HEK293 (cell line): Measurements from ENCODE around the gene USP2.

Experiments
- CTCF ChIA-PET: fragments of 350-600 bp; formaldehyde crosslinking; extraction: SDS; loops from one replicate; lab custom pipeline; 2021; ENCODE audit warnings: antibody characterized with exemption; lab: Yijun Ruan, JAX
- POLR2A ChIA-PET: fragments of 300-600 bp; formaldehyde crosslinking; extraction: SDS; loops from one replicate; lab custom pipeline; 2020; ENCODE audit warnings: antibody characterized with exemption, inconsistent platforms; lab: Yijun Ruan, JAX
- H3K27ac ChIP-seq: fragments of 200-500 bp; sonication (Bioruptor generic); 2 replicates; pipeline ENCODE4 v1.5.1; 2014; ENCODE audit warnings: low read depth, low read length, control low read depth, inconsistent platforms; ENCODE audit errors: extremely low read depth
- H3K36me3 ChIP-seq, 2 experiments: fragments of 200-500 bp in 1 of 2; sonication (Bioruptor generic) in 1 of 2; 1 replicate in 1 of 2; 2 replicates in 1 of 2; pipeline ENCODE4 v1.5.1; 2014 to 2017; ENCODE audit warnings: inconsistent platforms in 2 of 2, low read length in 2 of 2; ENCODE audit not compliant: control insufficient read depth in 2 of 2, insufficient read depth in 1 of 2
- H3K4me1 ChIP-seq: fragments of 200-500 bp; sonication (Bioruptor generic); 2 replicates; pipeline ENCODE4 v1.5.1; 2014; ENCODE audit warnings: mild to moderate bottlenecking, low read length, inconsistent platforms; ENCODE audit not compliant: control insufficient read depth, insufficient read depth
- H3K4me3 ChIP-seq: 2 replicates; pipeline ENCODE4 v1.5.1; 2011; ENCODE audit warnings: low read depth, mild to moderate bottlenecking, control low read depth, low read length, moderate library complexity
- H3K9me3 ChIP-seq: fragments of 200-500 bp; sonication (Bioruptor generic); 2 replicates; pipeline ENCODE4 v1.5.1; 2014; ENCODE audit warnings: low read depth, low read length, inconsistent platforms; ENCODE audit not compliant: control insufficient read depth, insufficient read depth
- BCL11A ChIP-seq: fragments of 450-650 bp; formaldehyde crosslinking; IDR thresholded peaks from 2 replicates; pipeline ENCODE4 v1.5.1; 2016; ENCODE audit warnings: low read depth, missing biosample characterization, missing genetic modification characterization
- BCL11B ChIP-seq: fragments of 450-650 bp; formaldehyde crosslinking; IDR thresholded peaks from 2 replicates; pipeline ENCODE4 v1.5.1; 2016; ENCODE audit warnings: low read depth, missing biosample characterization, missing genetic modification characterization
- EGR2 ChIP-seq: fragments of 450-650 bp; formaldehyde crosslinking; IDR thresholded peaks from 2 replicates; pipeline ENCODE4 v1.5.1; 2016; ENCODE audit warnings: low read depth, missing biosample characterization, missing genetic modification characterization
- GLI4 ChIP-seq: fragments of 450-650 bp; formaldehyde crosslinking; IDR thresholded peaks from 2 replicates; pipeline ENCODE4 v1.5.1; 2016; ENCODE audit warnings: missing biosample characterization, missing genetic modification characterization
- KLF1 ChIP-seq: fragments of 450-650 bp; formaldehyde crosslinking; IDR thresholded peaks from 2 replicates; pipeline ENCODE4 v1.5.1; 2016; ENCODE audit warnings: missing biosample characterization, missing genetic modification characterization
- KLF16 ChIP-seq: fragments of 450-650 bp; formaldehyde crosslinking; IDR thresholded peaks from 2 replicates; pipeline ENCODE4 v1.5.1; 2017; ENCODE audit warnings: missing biosample characterization, missing genetic modification characterization
- KLF7 ChIP-seq: fragments of 450-650 bp; formaldehyde crosslinking; IDR thresholded peaks from 2 replicates; pipeline ENCODE4 v1.5.1; 2016; ENCODE audit warnings: missing biosample characterization, missing genetic modification characterization, borderline replicate concordance
- KLF9 ChIP-seq: fragments of 450-650 bp; formaldehyde crosslinking; IDR thresholded peaks from 2 replicates; pipeline ENCODE4 v1.5.1; 2016; ENCODE audit warnings: missing biosample characterization, missing genetic modification characterization, low read depth
- SP7 ChIP-seq: fragments of 450-650 bp; formaldehyde crosslinking; IDR thresholded peaks from 2 replicates; pipeline ENCODE4 v1.5.1; 2016; ENCODE audit warnings: missing biosample characterization, missing genetic modification characterization
- ZNF146 ChIP-seq: fragments of 450-650 bp; formaldehyde crosslinking; IDR thresholded peaks from 2 replicates; pipeline ENCODE4 v1.5.1; 2016; ENCODE audit warnings: missing biosample characterization, missing genetic modification characterization
- ZNF184 ChIP-seq: fragments of 450-650 bp; IDR thresholded peaks from 2 replicates; pipeline ENCODE4 v1.5.1; 2018; ENCODE audit warnings: missing biosample characterization, mild to moderate bottlenecking, missing genetic modification characterization
- ZNF2 ChIP-seq: fragments of 450-650 bp; formaldehyde crosslinking; IDR thresholded peaks from 2 replicates; pipeline ENCODE4 v1.5.1; 2016; ENCODE audit warnings: missing biosample characterization, missing genetic modification characterization
- ZNF239 ChIP-seq: fragments of 450-650 bp; formaldehyde crosslinking; IDR thresholded peaks from 2 replicates; pipeline ENCODE4 v1.5.1; 2016; ENCODE audit warnings: missing biosample characterization, missing genetic modification characterization
- ZNF248 ChIP-seq: fragments of 450-650 bp; formaldehyde crosslinking; IDR thresholded peaks from 2 replicates; pipeline ENCODE4 v1.5.1; 2017; ENCODE audit warnings: missing biosample characterization, missing genetic modification characterization
- ZNF292 ChIP-seq: fragments of 450-650 bp; formaldehyde crosslinking; IDR thresholded peaks from 2 replicates; pipeline ENCODE4 v1.5.1; 2016; ENCODE audit warnings: low read depth, missing biosample characterization, missing genetic modification characterization, borderline replicate concordance
- ZNF354C ChIP-seq: fragments of 450-650 bp; formaldehyde crosslinking; IDR thresholded peaks from 2 replicates; pipeline ENCODE4 v1.5.1; 2016; ENCODE audit warnings: missing biosample characterization, missing genetic modification characterization, low read depth, borderline replicate concordance
- ZNF473 ChIP-seq: fragments of 450-650 bp; formaldehyde crosslinking; IDR thresholded peaks from 2 replicates; pipeline ENCODE4 v1.5.1; 2017; ENCODE audit warnings: missing biosample characterization, missing genetic modification characterization
- ZNF510 ChIP-seq: fragments of 450-650 bp; formaldehyde crosslinking; IDR thresholded peaks from 2 replicates; pipeline ENCODE4 v1.5.1; 2018; ENCODE audit warnings: mild to moderate bottlenecking, missing genetic modification characterization, missing biosample characterization; ENCODE audit not compliant: insufficient replicate concordance
- ZNF561 ChIP-seq: fragments of 450-650 bp; IDR thresholded peaks from 2 replicates; pipeline ENCODE4 v1.5.1; 2018; ENCODE audit warnings: missing biosample characterization, missing genetic modification characterization, borderline replicate concordance
- ZNF624 ChIP-seq: fragments of 450-650 bp; formaldehyde crosslinking; IDR thresholded peaks from 2 replicates; pipeline ENCODE4 v1.5.1; 2017; ENCODE audit warnings: missing biosample characterization, missing genetic modification characterization
- ZNF660 ChIP-seq: fragments of 450-650 bp; IDR thresholded peaks from 2 replicates; pipeline ENCODE4 v1.5.1; 2018; ENCODE audit warnings: missing biosample characterization, mild to moderate bottlenecking, missing genetic modification characterization
- TF ChIP-seq, protein P1 (sequence below): fragments of 450-650 bp; formaldehyde crosslinking; IDR thresholded peaks from 2 replicates; pipeline ENCODE4 v1.5.1; 2016; ENCODE audit warnings: missing biosample characterization, missing genetic modification characterization
- TF ChIP-seq, protein P2 (sequence below): fragments of 450-650 bp; formaldehyde crosslinking; IDR thresholded peaks from 2 replicates; pipeline ENCODE4 v1.5.1; 2016; ENCODE audit warnings: missing biosample characterization, missing genetic modification characterization
- TF ChIP-seq, protein P3 (sequence below): fragments of 450-650 bp; formaldehyde crosslinking; optimal IDR thresholded peaks from 2 replicates; pipeline ENCODE3; 2016; ENCODE audit warnings: missing biosample characterization, mild to moderate bottlenecking, missing genetic modification characterization
- TF ChIP-seq, protein P4 (sequence below): fragments of 450-650 bp; formaldehyde crosslinking; IDR thresholded peaks from 2 replicates; pipeline ENCODE4 v1.5.1; 2017; ENCODE audit warnings: missing biosample characterization, mild to moderate bottlenecking, missing genetic modification characterization, moderate library complexity
- TF ChIP-seq, protein P5 (sequence below): sonication (generic); formaldehyde crosslinking; IDR thresholded peaks from 2 replicates; pipeline ENCODE4 v1.8.1; 2022; ENCODE audit warnings: mild to moderate bottlenecking, moderate library complexity, missing genetic modification reagents
- TF ChIP-seq, protein P6 (sequence below): fragments of 450-650 bp; formaldehyde crosslinking; IDR thresholded peaks from 2 replicates; pipeline ENCODE4 v1.5.1; 2016; ENCODE audit warnings: missing biosample characterization, missing genetic modification characterization

USP2 gene, protein sequence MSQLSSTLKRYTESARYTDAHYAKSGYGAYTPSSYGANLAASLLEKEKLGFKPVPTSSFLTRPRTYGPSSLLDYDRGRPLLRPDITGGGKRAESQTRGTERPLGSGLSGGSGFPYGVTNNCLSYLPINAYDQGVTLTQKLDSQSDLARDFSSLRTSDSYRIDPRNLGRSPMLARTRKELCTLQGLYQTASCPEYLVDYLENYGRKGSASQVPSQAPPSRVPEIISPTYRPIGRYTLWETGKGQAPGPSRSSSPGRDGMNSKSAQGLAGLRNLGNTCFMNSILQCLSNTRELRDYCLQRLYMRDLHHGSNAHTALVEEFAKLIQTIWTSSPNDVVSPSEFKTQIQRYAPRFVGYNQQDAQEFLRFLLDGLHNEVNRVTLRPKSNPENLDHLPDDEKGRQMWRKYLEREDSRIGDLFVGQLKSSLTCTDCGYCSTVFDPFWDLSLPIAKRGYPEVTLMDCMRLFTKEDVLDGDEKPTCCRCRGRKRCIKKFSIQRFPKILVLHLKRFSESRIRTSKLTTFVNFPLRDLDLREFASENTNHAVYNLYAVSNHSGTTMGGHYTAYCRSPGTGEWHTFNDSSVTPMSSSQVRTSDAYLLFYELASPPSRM

DNA sequence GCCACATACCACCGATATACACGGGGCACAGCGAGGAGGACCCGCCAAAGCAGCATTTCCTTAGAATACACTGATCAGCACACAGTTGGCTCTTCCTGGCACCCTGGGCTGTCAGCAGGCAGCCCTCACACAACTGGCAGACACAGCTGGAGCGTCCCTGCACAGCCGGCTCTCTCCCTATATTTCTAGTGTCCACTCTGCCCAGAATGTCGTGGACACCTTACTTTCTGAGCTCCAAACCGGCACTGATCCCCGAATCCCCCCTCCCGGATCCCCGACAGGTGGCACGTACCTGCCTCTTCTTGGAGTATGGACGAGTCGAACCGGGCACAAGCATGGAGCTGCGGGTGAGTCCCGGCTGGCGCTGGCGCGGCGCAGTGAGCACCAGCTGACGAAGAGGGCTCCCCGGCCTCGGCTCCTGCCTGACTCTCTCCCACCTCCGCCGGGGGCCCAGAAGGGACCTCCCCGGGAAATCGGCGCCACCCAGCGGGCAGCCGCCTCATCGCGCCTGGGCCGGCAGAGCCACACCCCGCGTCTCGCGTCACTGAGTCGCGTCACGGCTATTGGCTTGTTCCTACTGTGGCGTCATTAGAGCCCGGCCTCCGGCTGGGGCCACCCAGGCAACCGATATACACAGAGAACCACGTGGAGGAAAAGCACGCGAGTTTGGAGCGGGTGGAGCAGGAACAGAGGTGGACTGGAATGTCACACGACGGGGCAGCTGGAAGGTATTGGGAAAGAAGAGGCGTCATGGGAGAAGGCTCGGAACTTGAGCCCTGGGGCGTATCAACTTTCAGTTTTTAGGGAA, at the start of gene USP2:
Gene USP2, minus strand, starts transcription at position 510 of the 808 bp plus-strand sequence. CDS start 8,210 bp downstream, outside the sequence.
- ChIA-PET CTCF (interaction anchor here (0.6 to 13.7 kb wide), 22 partner anchors 8 to 325 kb away, joined by 3 to 160 read pairs (median 4); partner anchors contain the start of genes C1QTNF5 and RNF26), POLR2A (interaction anchor here (0.8 to 1.5 kb wide), 5 partner anchors 21 to 260 kb away, joined by 3 to 7 read pairs (median 4); partner anchors contain the start of gene HINFP)
- Histone ChIP-seq H3K9me3 (no peaks in the 10 kb centered on the region), H3K36me3 (no peaks in the 10 kb centered on the region), H3K4me3 (peak within 1 kb of the TSS; percentile 45), H3K27ac (no peak within 1 kb of the TSS), H3K4me1 (no peaks in the 10 kb centered on the region; the same call in 1 of the 2 replicates)
- TF ChIP-seq ZNF2 (tag by site-specific recombination) = peak; percentile 20; the same call in 1 of the 2 replicates
- TF ChIP-seq, protein P1, sequence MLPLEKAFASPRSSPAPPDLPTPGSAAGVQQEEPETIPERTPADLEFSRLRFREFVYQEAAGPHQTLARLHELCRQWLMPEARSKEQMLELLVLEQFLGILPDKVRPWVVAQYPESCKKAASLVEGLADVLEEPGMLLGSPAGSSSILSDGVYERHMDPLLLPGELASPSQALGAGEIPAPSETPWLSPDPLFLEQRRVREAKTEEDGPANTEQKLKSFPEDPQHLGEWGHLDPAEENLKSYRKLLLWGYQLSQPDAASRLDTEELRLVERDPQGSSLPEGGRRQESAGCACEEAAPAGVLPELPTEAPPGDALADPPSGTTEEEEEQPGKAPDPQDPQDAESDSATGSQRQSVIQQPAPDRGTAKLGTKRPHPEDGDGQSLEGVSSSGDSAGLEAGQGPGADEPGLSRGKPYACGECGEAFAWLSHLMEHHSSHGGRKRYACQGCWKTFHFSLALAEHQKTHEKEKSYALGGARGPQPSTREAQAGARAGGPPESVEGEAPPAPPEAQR (tag by site-specific recombination) = no peak
- no peak for TF ChIP-seq KLF7 (tag by site-specific recombination)
- TF ChIP-seq ZNF146 = no peak
- peak; percentile 53; the same call in 1 of the 2 replicates for TF ChIP-seq KLF9 (tag by site-specific recombination)
- TF ChIP-seq ZNF624 (tag by site-specific recombination) = no peak
- TF ChIP-seq ZNF248 (tag by site-specific recombination) = no peak
- TF ChIP-seq, protein P2, sequence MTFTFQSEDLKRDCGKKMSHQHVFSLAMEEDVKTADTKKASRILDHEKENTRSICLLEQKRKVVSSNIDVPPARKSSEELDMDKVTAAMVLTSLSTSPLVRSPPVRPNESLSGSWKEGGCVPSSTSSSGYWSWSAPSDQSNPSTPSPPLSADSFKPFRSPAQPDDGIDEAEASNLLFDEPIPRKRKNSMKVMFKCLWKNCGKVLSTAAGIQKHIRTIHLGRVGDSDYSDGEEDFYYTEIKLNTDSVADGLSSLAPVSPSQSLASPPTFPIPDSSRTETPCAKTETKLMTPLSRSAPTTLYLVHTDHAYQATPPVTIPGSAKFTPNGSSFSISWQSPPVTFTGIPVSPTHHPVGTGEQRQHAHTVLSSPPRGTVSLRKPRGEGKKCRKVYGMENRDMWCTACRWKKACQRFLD (tag by site-specific recombination) = no peak
- peak; percentile 36; the same call in 1 of the 2 replicates for TF ChIP-seq SP7 (tag by site-specific recombination)
- TF ChIP-seq ZNF239 (tag by site-specific recombination) = no peak
- TF ChIP-seq ZNF292 (tag by site-specific recombination) = no peak
- TF ChIP-seq GLI4 (tag by site-specific recombination) = no peak
- TF ChIP-seq BCL11B (tag by site-specific recombination) = no peak
- no peak for TF ChIP-seq ZNF354C (tag by site-specific recombination)
- TF ChIP-seq, protein P3, sequence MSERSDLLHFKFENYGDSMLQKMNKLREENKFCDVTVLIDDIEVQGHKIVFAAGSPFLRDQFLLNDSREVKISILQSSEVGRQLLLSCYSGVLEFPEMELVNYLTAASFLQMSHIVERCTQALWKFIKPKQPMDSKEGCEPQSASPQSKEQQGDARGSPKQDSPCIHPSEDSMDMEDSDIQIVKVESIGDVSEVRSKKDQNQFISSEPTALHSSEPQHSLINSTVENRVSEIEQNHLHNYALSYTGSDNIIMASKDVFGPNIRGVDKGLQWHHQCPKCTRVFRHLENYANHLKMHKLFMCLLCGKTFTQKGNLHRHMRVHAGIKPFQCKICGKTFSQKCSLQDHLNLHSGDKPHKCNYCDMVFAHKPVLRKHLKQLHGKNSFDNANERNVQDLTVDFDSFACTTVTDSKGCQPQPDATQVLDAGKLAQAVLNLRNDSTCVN (tag by site-specific recombination) = peak; percentile 26
- TF ChIP-seq EGR2 (tag by site-specific recombination) = no peak
- TF ChIP-seq ZNF561 = peak; percentile 70; the same call in 1 of the 2 replicates
- TF ChIP-seq ZNF660 = peak; percentile 71; the same call in 1 of the 2 replicates
- TF ChIP-seq KLF16 (tag by site-specific recombination) = peak; percentile 44; the same call in 1 of the 2 replicates
- no peak for TF ChIP-seq BCL11A (tag by site-specific recombination)
- TF ChIP-seq, protein P4, sequence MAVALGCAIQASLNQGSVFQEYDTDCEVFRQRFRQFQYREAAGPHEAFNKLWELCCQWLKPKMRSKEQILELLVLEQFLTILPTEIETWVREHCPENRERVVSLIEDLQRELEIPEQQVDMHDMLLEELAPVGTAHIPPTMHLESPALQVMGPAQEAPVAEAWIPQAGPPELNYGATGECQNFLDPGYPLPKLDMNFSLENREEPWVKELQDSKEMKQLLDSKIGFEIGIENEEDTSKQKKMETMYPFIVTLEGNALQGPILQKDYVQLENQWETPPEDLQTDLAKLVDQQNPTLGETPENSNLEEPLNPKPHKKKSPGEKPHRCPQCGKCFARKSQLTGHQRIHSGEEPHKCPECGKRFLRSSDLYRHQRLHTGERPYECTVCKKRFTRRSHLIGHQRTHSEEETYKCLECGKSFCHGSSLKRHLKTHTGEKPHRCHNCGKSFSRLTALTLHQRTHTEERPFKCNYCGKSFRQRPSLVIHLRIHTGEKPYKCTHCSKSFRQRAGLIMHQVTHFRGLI (tag by site-specific recombination) = no peak
- TF ChIP-seq, protein P5, sequence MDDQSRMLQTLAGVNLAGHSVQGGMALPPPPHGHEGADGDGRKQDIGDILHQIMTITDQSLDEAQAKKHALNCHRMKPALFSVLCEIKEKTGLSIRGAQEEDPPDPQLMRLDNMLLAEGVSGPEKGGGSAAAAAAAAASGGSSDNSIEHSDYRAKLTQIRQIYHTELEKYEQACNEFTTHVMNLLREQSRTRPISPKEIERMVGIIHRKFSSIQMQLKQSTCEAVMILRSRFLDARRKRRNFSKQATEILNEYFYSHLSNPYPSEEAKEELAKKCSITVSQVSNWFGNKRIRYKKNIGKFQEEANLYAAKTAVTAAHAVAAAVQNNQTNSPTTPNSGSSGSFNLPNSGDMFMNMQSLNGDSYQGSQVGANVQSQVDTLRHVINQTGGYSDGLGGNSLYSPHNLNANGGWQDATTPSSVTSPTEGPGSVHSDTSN (CRISPR knock-in tag) = no peak
- no peak for TF ChIP-seq ZNF184 (tag by site-specific recombination)
- TF ChIP-seq ZNF473 (tag by site-specific recombination) = no peak
- TF ChIP-seq ZNF510 = no peak
- TF ChIP-seq, protein P6, sequence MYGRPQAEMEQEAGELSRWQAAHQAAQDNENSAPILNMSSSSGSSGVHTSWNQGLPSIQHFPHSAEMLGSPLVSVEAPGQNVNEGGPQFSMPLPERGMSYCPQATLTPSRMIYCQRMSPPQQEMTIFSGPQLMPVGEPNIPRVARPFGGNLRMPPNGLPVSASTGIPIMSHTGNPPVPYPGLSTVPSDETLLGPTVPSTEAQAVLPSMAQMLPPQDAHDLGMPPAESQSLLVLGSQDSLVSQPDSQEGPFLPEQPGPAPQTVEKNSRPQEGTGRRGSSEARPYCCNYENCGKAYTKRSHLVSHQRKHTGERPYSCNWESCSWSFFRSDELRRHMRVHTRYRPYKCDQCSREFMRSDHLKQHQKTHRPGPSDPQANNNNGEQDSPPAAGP (tag by site-specific recombination) = peak; percentile 51; the same call in 1 of the 2 replicates
- TF ChIP-seq KLF1 (tag by site-specific recombination) = peak; percentile 61
